H9 (cell line): Measurements from ENCODE around the gene MTA3. TPM values are rescaled to one million over a fixed set of nuclear protein-coding genes. Genes with fewer than 3 reads are reported as not detected.

ENCODE experiments used
- DNase-seq: peaks from one replicate; pipeline ENCODE4 v3.0.0-alpha.2; 2017
- H2AFZ ChIP-seq: one replicate; pipeline ENCODE4 v1.6.1; 2013; ENCODE audit warnings: mild to moderate bottlenecking, low read length, control low read depth, moderate library complexity
- H2AK5ac ChIP-seq: 2 replicates; pipeline ENCODE4 v1.6.1; 2013; ENCODE audit warnings: low read length, control low read depth, mixed read lengths; ENCODE audit not compliant: insufficient read length
- H2BK120ac ChIP-seq: one replicate; pipeline ENCODE4 v1.6.1; 2013; ENCODE audit warnings: low read depth, mild to moderate bottlenecking, low read length, control low read depth, inconsistent platforms; ENCODE audit not compliant: poor library complexity, severe bottlenecking
- H2BK12ac ChIP-seq: 2 replicates; pipeline ENCODE4 v1.6.1; 2013; ENCODE audit warnings: low read length, control low read depth, mixed read lengths, low read depth; ENCODE audit not compliant: insufficient read length
- H2BK15ac ChIP-seq: 2 replicates; pipeline ENCODE4 v1.6.1; 2013; ENCODE audit warnings: low read depth, low read length, control low read depth
- H2BK20ac ChIP-seq: one replicate; pipeline ENCODE4 v1.6.1; 2013; ENCODE audit warnings: low read depth, mild to moderate bottlenecking, low read length, control low read depth, inconsistent platforms; ENCODE audit not compliant: poor library complexity, severe bottlenecking
- H2BK5ac ChIP-seq: 2 replicates; pipeline ENCODE4 v1.6.1; 2013; ENCODE audit warnings: low read length, control low read depth, mixed read lengths; ENCODE audit not compliant: insufficient read length
- H3K14ac ChIP-seq: 2 replicates; pipeline ENCODE4 v1.6.1; 2013; ENCODE audit warnings: low read length, control low read depth; ENCODE audit not compliant: insufficient read depth
- H3K18ac ChIP-seq: 2 replicates; pipeline ENCODE4 v1.6.1; 2013; ENCODE audit warnings: low read depth, mild to moderate bottlenecking, mixed read lengths, low read length, control low read depth; ENCODE audit not compliant: insufficient read length
- H3K23ac ChIP-seq: 2 replicates; pipeline ENCODE4 v1.6.1; 2013; ENCODE audit warnings: low read length, control low read depth, mixed read lengths, low read depth; ENCODE audit not compliant: insufficient read length
- H3K23me2 ChIP-seq: 2 replicates; pipeline ENCODE4 v1.6.1; 2013; ENCODE audit warnings: low read depth, mild to moderate bottlenecking, mixed read lengths, low read length, control low read depth; ENCODE audit not compliant: insufficient read length, poor library complexity, severe bottlenecking
- H3K27ac ChIP-seq: 2 replicates; pipeline ENCODE4 v1.5.1; 2013; ENCODE audit warnings: low read length, control low read depth, mixed read lengths, low read depth; ENCODE audit not compliant: insufficient read length
- H3K27me3 ChIP-seq: 2 replicates; pipeline ENCODE4 v1.6.1; 2013; ENCODE audit warnings: low read length, control low read depth, inconsistent platforms; ENCODE audit not compliant: insufficient read depth
- H3K4ac ChIP-seq: 2 replicates; pipeline ENCODE4 v1.6.1; 2013; ENCODE audit warnings: low read depth, mild to moderate bottlenecking, control low read depth, inconsistent platforms, low read length, moderate library complexity
- H3K4me1 ChIP-seq: 2 replicates; pipeline ENCODE4 v1.6.1; 2013; ENCODE audit warnings: low read length, control low read depth, inconsistent platforms; ENCODE audit not compliant: insufficient read depth
- H3K4me2 ChIP-seq: 2 replicates; pipeline ENCODE4 v1.6.1; 2013; ENCODE audit warnings: low read length, control low read depth, mixed read lengths; ENCODE audit not compliant: insufficient read length, insufficient read depth
- H3K56ac ChIP-seq: 2 replicates; pipeline ENCODE4 v1.6.1; 2013; ENCODE audit warnings: low read depth, mild to moderate bottlenecking, mixed read lengths, low read length, control low read depth; ENCODE audit not compliant: insufficient read length
- H3K79me1 ChIP-seq: 2 replicates; pipeline ENCODE4 v1.6.1; 2013; ENCODE audit warnings: low read depth, mild to moderate bottlenecking, moderate library complexity, low read length, control low read depth, inconsistent platforms; ENCODE audit not compliant: insufficient read depth, poor library complexity, severe bottlenecking
- H3K79me2 ChIP-seq: 2 replicates; pipeline ENCODE4 v1.6.1; 2013; ENCODE audit warnings: low read length, control low read depth, inconsistent platforms; ENCODE audit not compliant: insufficient read depth
- H3K9ac ChIP-seq: 2 replicates; pipeline ENCODE4 v1.6.1; 2013; ENCODE audit warnings: low read length, control low read depth, mixed read lengths; ENCODE audit not compliant: insufficient read length; ENCODE audit errors: extremely low read depth
- H3K9me3 ChIP-seq: one replicate; pipeline ENCODE4 v1.6.1; 2013; ENCODE audit warnings: low read depth, low read length, inconsistent platforms; ENCODE audit not compliant: control insufficient read depth
- H3T11ph ChIP-seq: one replicate; pipeline ENCODE4 v1.6.1; 2013; ENCODE audit warnings: mild to moderate bottlenecking, low read length, control low read depth, inconsistent platforms
- H4K20me1 ChIP-seq: one replicate; pipeline ENCODE4 v1.6.1; 2013; ENCODE audit not compliant: control insufficient read depth, insufficient read length, insufficient read depth
- H4K5ac ChIP-seq: 2 replicates; pipeline ENCODE4 v1.6.1; 2013; ENCODE audit warnings: low read depth, mild to moderate bottlenecking, mixed read lengths, low read length, control low read depth; ENCODE audit not compliant: insufficient read length
- H4K8ac ChIP-seq: replicated peaks from 2 replicates; pipeline ENCODE4 v1.6.1; 2013; ENCODE audit warnings: low read length, control low read depth, mixed read lengths, low read depth; ENCODE audit not compliant: insufficient read length
- H4K91ac ChIP-seq: 2 replicates; pipeline ENCODE4 v1.6.1; 2013; ENCODE audit warnings: low read depth, mild to moderate bottlenecking, moderate library complexity, mixed read lengths, low read length, control low read depth; ENCODE audit not compliant: insufficient read length
- H3K27ac Mint-ChIP-seq, 3 experiments: 2 replicates in 2 of 3; 3 replicates in 1 of 3; pipeline ENCODE4 v1.8.0; 2020 to 2021; ENCODE audit warnings: mixed read lengths in 3 of 3, mild to moderate bottlenecking in 1 of 3, moderate library complexity in 1 of 3
- H3K27me3 Mint-ChIP-seq: 2 replicates; pipeline ENCODE4 v1.8.0; 2021; ENCODE audit warnings: low read depth, mild to moderate bottlenecking, moderate library complexity, mixed read lengths
- H3K36me3 Mint-ChIP-seq, 3 experiments: 2 replicates in 2 of 3; 3 replicates in 1 of 3; pipeline ENCODE4 v1.8.0; 2020 to 2021; ENCODE audit warnings: low read depth in 3 of 3, mixed read lengths in 3 of 3; ENCODE audit not compliant: insufficient read depth in 1 of 3
- H3K4me1 Mint-ChIP-seq, 2 experiments: 2 replicates each; pipeline ENCODE4 v1.8.0; 2020; ENCODE audit warnings: mixed read lengths in 2 of 2
- H3K4me3 Mint-ChIP-seq, 2 experiments: 2 replicates in 1 of 2; 3 replicates in 1 of 2; pipeline ENCODE4 v1.8.0; 2020 to 2021; ENCODE audit warnings: mild to moderate bottlenecking in 2 of 2, mixed read lengths in 2 of 2, moderate library complexity in 1 of 2
- H3K9me3 Mint-ChIP-seq, 2 experiments: 2 replicates in 1 of 2; 3 replicates in 1 of 2; pipeline ENCODE4 v1.8.0; 2020; ENCODE audit warnings: mild to moderate bottlenecking in 2 of 2, mixed read lengths in 2 of 2, moderate library complexity in 1 of 2
- WGBS: extraction: QIAGEN DNeasy Blood & Tissue Kit; methylation state at CpG from one replicate; pipeline ENCODE4 v1.1.7; 2013; ENCODE audit warnings: missing lambda C conversion rate, low lambda C conversion rate, mixed read lengths; ENCODE audit not compliant: insufficient read length; ENCODE audit errors: extremely low coverage; 5-methylcytosine and 5-hydroxymethylcytosine counted together
- total RNA-seq: library from RNA; stranded (reverse); gene quantifications from 2 replicates; pipeline ENCODE4 v1.2.1, GENCODE V29; 2021
- TF ChIP-seq, protein P1 (sequence below): fragments of 200-600 bp; sonication (generic); conservative IDR thresholded peaks from 3 replicates; pipeline ENCODE4 v1.8.0; 2021; ENCODE audit warnings: antibody characterized with exemption, mild to moderate bottlenecking

Gene MTA3
- total RNA-seq, 1 experiment from 2014 or later: 253 TPM

DNA sequence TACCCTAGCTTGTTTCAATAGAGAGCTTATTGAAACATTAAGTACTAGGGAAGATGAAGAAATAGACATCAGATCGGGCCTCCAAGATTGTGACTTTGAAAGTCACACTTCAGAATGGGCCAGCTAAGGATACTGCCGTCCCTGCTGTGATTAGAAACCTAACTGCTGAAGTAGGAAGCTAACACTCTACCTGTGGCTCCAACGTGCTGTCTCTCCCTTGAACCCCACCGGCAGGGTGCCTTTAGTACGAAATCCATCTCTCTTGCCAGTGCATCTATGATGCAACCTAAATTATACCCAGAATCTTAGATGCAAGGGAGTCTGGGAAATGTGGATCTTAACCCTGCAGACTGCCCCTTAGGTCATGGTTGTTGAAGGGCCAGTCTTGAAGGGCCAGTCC, 116.9 kb downstream of the MTA3 start:
- Histone ChIP-seq H4K8ac (no peak overlapping the region), H3K23me2 (no peaks in the 10 kb centered on the region), H3K27ac (no peak overlapping the region), H3K14ac (no peak overlapping the region), H2BK15ac (no peak overlapping the region), H3K79me2 (no peaks in the 10 kb centered on the region), H2BK20ac (no peak overlapping the region), H3K79me1 (peaks cover 3% of the 10 kb centered on the region), H3K18ac (no peak overlapping the region), H2BK12ac (no peak overlapping the region), H2AFZ (no peak overlapping the region), H3K4me1 (0 out of 2 replicates have a peak, but pooled peaks cover 4% of the 10 kb centered on the region), H3K9me3 (no peaks in the 10 kb centered on the region), H2BK5ac (no peak overlapping the region), H3K27me3 (no peaks in the 10 kb centered on the region), H4K20me1 (no peaks in the 10 kb centered on the region), H3T11ph (no peak overlapping the region), H2AK5ac (no peak overlapping the region), H3K4ac (no peak overlapping the region), H3K23ac (no peak overlapping the region), H3K4me2 (no peak overlapping the region), H4K5ac (no peak overlapping the region), H3K56ac (no peak overlapping the region), H4K91ac (no peak overlapping the region), H2BK120ac (no peak overlapping the region), H3K9ac (no peak overlapping the region)
- Mint-ChIP-seq H3K4me1 (peaks cover 0 to 7% of the 10 kb centered on the region in 2 experiments; a peak in 2 of 4 replicates), H3K9me3 (no peaks in the 10 kb centered on the region), H3K27ac (no peak overlapping the region), H3K36me3 (peaks cover 16 to 61% (median 60%) of the 10 kb centered on the region in 3 experiments), H3K4me3 (no peak overlapping the region), H3K27me3 (no peaks in the 10 kb centered on the region)
- TF ChIP-seq, protein P1, sequence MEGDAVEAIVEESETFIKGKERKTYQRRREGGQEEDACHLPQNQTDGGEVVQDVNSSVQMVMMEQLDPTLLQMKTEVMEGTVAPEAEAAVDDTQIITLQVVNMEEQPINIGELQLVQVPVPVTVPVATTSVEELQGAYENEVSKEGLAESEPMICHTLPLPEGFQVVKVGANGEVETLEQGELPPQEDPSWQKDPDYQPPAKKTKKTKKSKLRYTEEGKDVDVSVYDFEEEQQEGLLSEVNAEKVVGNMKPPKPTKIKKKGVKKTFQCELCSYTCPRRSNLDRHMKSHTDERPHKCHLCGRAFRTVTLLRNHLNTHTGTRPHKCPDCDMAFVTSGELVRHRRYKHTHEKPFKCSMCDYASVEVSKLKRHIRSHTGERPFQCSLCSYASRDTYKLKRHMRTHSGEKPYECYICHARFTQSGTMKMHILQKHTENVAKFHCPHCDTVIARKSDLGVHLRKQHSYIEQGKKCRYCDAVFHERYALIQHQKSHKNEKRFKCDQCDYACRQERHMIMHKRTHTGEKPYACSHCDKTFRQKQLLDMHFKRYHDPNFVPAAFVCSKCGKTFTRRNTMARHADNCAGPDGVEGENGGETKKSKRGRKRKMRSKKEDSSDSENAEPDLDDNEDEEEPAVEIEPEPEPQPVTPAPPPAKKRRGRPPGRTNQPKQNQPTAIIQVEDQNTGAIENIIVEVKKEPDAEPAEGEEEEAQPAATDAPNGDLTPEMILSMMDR: no peak
- no CpG with 5 or more reads among the region's 5 CpGs for WGBS
- DNase-seq: no peak
